OCI-LY3 (cell line): ENCODE measurements around the gene CHI3L2.
A peak's percentile ranks its signal among the peaks of the same experiment; 100 is the strongest.
"Not testable (repeated sequence)": the region's sequence is repeated elsewhere in the genome, so short reads cannot be mapped to it uniquely, and the experiment has no call there.

Source experiments
- H2AFZ ChIP-seq: fragments of 200-600, 300-600 bp; shearing (Covaris generic); 2 replicates; pipeline ENCODE4 v1.6.0; 2014; ENCODE audit warnings: antibody characterized with exemption, low read depth, low read length
- H3K27ac ChIP-seq: fragments of 200-600, 300-600 bp; sonication (generic); 2 replicates; pipeline ENCODE4 v1.5.1; 2014; ENCODE audit warnings: mild to moderate bottlenecking, low read length, moderate library complexity, mixed read lengths
- H3K27me3 ChIP-seq: fragments of 200-600, 300-600 bp; sonication (generic); 2 replicates; pipeline ENCODE4 v1.6.1; 2014; ENCODE audit warnings: low read depth, low read length, mixed read lengths
- H3K36me3 ChIP-seq: fragments of 200-600, 300-600 bp; sonication (generic); replicated peaks from 2 replicates; pipeline ENCODE3; 2014; ENCODE audit warnings: low read depth, low read length, mixed read lengths
- H3K4me1 ChIP-seq: fragments of 300-600, 200-600 bp; sonication (generic); 2 replicates; pipeline ENCODE4 v1.6.1; 2014; ENCODE audit warnings: low read length, mixed read lengths
- H3K4me2 ChIP-seq: fragments of 200-600, 300-600 bp; sonication (generic); 2 replicates; pipeline ENCODE4 v1.6.1; 2014; ENCODE audit warnings: low read length, mixed read lengths
- H3K4me3 ChIP-seq: fragments of 300-600, 200-600 bp; sonication (generic); 2 replicates; pipeline ENCODE4 v1.5.1; 2014; ENCODE audit warnings: antibody characterized with exemption, mild to moderate bottlenecking, low read length, moderate library complexity
- H3K79me2 ChIP-seq: fragments of 300-600, 200-600 bp; shearing (Covaris generic); 2 replicates; pipeline ENCODE4 v1.6.1; 2014; ENCODE audit warnings: mild to moderate bottlenecking, low read length, mixed read lengths
- H3K9ac ChIP-seq: fragments of 300-600, 200-600 bp; shearing (Covaris generic); 2 replicates; pipeline ENCODE4 v1.6.0; 2014; ENCODE audit warnings: mild to moderate bottlenecking, low read length, moderate library complexity
- H3K9me3 ChIP-seq: fragments of 200-600, 300-600 bp; shearing (Covaris generic); 2 replicates; pipeline ENCODE4 v1.6.1; 2014; ENCODE audit warnings: low read length, mixed read lengths; ENCODE audit not compliant: insufficient read depth
- H4K20me1 ChIP-seq: fragments of 200-600, 300-600 bp; sonication (generic); 2 replicates; pipeline ENCODE4 v1.6.1; 2016; ENCODE audit warnings: low read length, mixed read lengths; ENCODE audit not compliant: insufficient read depth
- EZH2phosphoT487 ChIP-seq: fragments of 200-600 bp; shearing (Covaris generic); IDR thresholded peaks from 2 replicates; pipeline ENCODE4 v1.6.1; 2018; ENCODE audit warnings: antibody characterized with exemption, mixed run types, low read depth
- TF ChIP-seq, protein P1 (sequence below): fragments of 200-600, 300-600 bp; sonication (generic); IDR thresholded peaks from 2 replicates; pipeline ENCODE4 v1.5.1; 2014; ENCODE audit warnings: antibody characterized with exemption, low read length, low read depth

CHI3L2 gene

GRCh38 chr1:111214884-111215283 lies 12.6 kb upstream of the CHI3L2 start:
- no peaks in the 10 kb centered on the region for H4K20me1 ChIP-seq
- H3K4me3 ChIP-seq: no peak overlapping the region
- H3K9ac ChIP-seq: no peak overlapping the region
- peak overlapping the region; percentile 48; the same call in 1 of the 2 replicates for H3K27ac ChIP-seq
- no peaks in the 10 kb centered on the region for H3K36me3 ChIP-seq
- H3K79me2 ChIP-seq: no peaks in the 10 kb centered on the region
- peaks cover 34% of the 10 kb centered on the region; the same call in 1 of the 2 replicates for H3K9me3 ChIP-seq
- H3K4me1 ChIP-seq: peaks cover 50% of the 10 kb centered on the region
- no peak overlapping the region for H2AFZ ChIP-seq
- H3K4me2 ChIP-seq: no peak overlapping the region
- no peaks in the 10 kb centered on the region for H3K27me3 ChIP-seq
- TF ChIP-seq, protein P1, sequence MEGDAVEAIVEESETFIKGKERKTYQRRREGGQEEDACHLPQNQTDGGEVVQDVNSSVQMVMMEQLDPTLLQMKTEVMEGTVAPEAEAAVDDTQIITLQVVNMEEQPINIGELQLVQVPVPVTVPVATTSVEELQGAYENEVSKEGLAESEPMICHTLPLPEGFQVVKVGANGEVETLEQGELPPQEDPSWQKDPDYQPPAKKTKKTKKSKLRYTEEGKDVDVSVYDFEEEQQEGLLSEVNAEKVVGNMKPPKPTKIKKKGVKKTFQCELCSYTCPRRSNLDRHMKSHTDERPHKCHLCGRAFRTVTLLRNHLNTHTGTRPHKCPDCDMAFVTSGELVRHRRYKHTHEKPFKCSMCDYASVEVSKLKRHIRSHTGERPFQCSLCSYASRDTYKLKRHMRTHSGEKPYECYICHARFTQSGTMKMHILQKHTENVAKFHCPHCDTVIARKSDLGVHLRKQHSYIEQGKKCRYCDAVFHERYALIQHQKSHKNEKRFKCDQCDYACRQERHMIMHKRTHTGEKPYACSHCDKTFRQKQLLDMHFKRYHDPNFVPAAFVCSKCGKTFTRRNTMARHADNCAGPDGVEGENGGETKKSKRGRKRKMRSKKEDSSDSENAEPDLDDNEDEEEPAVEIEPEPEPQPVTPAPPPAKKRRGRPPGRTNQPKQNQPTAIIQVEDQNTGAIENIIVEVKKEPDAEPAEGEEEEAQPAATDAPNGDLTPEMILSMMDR: no peak
- no peak for TF ChIP-seq EZH2phosphoT487

DNA sequence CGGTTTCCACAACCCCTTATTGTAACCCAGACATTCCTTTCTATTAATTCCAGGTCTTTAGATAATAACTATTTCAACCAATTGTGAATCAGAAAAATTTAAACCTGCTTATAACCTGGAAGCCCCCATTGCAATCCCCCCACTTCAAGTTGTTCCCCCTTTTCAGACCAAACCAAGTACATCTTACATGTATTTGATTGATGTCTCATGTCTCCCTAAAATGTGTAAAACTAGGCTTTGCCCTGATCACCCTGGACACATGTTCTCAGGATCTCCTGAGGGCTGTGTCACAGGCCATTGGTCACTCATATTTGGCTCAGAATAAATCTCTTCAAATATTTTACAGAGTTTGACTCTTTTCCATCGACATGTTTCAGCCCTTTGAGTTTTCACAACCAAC lies 12.2 kb upstream of the CHI3L2 start:
- not testable (repeated sequence) for H3K79me2 ChIP-seq, H3K4me3 ChIP-seq, H3K9ac ChIP-seq, H3K27me3 ChIP-seq, H2AFZ ChIP-seq, H4K20me1 ChIP-seq, H3K36me3 ChIP-seq, H3K4me2 ChIP-seq
- peak overlapping the region; percentile 48 for H3K27ac ChIP-seq
- H3K4me1 ChIP-seq: peaks cover 54% of the 10 kb centered on the region
- H3K9me3 ChIP-seq: peaks cover 37% of the 10 kb centered on the region; the same call in 1 of the 2 replicates

DNA sequence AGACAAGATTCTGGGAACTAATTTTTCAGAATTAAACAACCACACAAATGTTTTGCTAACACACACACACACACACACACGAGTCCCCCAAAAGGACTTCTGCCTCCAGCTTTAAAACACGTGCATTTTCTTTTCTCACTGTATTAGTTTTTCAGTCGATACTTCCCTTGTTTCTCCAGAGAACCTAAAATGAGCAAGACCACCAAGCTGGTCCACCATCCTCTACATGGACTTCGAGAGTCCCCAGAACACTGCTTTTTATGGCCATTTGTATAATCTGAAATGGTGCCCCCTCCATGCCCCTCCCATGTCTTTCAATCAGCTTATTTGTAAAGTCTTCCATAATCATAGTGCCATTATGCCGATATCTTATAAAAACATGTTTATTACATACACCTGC lies 10.8 kb upstream of the CHI3L2 start:
- Histone ChIP-seq H3K36me3 (no peaks in the 10 kb centered on the region), H3K9me3 (peaks cover 39% of the 10 kb centered on the region; the same call in 1 of the 2 replicates), H4K20me1 (no peaks in the 10 kb centered on the region), H3K79me2 (no peaks in the 10 kb centered on the region), H3K9ac (no peak overlapping the region), H2AFZ (no peak overlapping the region; the same call in 1 of the 2 replicates), H3K27ac (peak overlapping the region; percentile 48), H3K4me2 (peak overlapping the region; percentile 47), H3K4me1 (peaks cover 67% of the 10 kb centered on the region), H3K27me3 (no peaks in the 10 kb centered on the region), H3K4me3 (no peak overlapping the region)
- no peak for TF ChIP-seq EZH2phosphoT487

DNA sequence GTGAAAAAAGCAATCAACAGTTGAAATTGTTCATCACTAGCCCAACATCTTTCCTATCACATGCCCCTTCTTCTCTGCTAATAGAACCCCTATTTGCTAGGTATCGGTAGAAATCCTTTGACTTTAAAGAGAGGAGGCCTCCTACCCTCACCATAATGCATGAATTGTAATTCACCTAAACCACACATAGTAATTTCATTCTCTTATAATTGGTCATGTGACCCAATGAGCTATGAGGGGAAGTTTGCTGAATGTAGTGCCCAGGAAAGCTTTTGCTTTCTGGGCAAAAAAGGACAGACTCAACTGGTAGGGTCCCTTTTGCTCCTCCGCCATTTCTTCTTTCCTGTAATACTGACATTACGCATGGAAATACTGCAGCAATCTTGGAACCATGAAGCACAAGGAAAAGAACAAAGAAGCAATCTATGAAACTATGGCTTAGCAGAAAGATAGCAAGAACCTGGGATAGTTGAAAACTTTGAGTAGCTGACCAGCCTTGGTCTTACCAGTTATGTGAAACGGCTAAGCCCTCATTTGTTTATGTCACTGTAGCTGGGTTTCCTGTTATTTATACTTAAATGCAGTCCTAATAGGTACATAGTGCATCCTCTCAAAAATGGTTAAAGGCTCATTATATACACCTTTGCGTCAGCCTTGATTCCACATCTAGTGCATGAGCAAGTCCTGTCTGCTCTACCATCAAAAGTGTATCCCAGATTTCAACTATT lies 10.2 kb upstream of the CHI3L2 start:
- peak overlapping the region; percentile 48; the same call in 1 of the 2 replicates for H3K27ac ChIP-seq
- 0 out of 2 replicates have a peak overlapping the region, but pooled peaks have one; percentile 46 for H2AFZ ChIP-seq
- H3K4me1 ChIP-seq: peaks cover 73% of the 10 kb centered on the region
- H3K79me2 ChIP-seq: no peaks in the 10 kb centered on the region
- TF ChIP-seq EZH2phosphoT487: no peak
- TF ChIP-seq, protein P1: no peak
- no peaks in the 10 kb centered on the region for H4K20me1 ChIP-seq
- no peaks in the 10 kb centered on the region for H3K27me3 ChIP-seq
- peak overlapping the region; percentile 47 for H3K4me2 ChIP-seq
- H3K36me3 ChIP-seq: no peaks in the 10 kb centered on the region
- H3K9ac ChIP-seq: no peak overlapping the region
- peaks cover 39% of the 10 kb centered on the region; the same call in 1 of the 2 replicates for H3K9me3 ChIP-seq
- no peak overlapping the region for H3K4me3 ChIP-seq
